GM18861 (cell line): ENCODE data around the gene KCTD21.
"Not testable (repeated sequence)": the region's sequence is repeated elsewhere in the genome, so short reads cannot be mapped to it uniquely, and the experiment has no call there.

ENCODE experiments used
- ATAC-seq: cut with Tn5 transposase; IDR thresholded peaks from one replicate; pipeline ENCODE4 v1.9.1; 2021; ENCODE audit not compliant: unreplicated experiment

Gene KCTD21

DNA sequence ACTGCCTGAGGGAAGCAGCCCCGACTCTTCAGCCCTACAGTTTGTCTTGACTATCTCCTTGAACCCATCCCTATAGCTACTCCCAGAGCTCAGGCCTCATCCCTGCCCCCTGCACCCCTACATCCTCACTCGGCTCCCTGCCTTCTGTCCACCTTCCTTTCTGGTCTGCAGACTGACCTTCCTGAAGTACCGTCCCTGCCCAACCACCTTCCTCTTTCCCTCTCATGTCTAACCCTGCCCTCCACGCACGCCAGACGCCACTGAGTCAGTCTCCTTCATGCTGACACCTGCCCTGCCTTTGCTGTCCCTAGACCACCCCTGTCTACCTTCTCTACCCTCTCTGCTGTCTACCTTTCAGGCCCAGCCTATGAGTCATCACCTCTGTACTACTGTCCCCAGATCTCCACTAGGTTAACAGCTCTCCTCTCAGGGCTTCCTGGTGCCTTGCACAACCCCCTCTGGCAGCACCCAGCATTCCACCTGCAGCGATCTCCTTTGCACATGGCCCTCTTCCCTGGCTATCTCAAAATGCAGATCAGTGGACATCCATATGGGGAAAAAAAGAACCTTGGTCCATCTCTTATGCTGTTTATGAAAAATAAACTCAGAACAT lies 8.9 kb downstream of the KCTD21 start:
- no peak for ATAC-seq

DNA sequence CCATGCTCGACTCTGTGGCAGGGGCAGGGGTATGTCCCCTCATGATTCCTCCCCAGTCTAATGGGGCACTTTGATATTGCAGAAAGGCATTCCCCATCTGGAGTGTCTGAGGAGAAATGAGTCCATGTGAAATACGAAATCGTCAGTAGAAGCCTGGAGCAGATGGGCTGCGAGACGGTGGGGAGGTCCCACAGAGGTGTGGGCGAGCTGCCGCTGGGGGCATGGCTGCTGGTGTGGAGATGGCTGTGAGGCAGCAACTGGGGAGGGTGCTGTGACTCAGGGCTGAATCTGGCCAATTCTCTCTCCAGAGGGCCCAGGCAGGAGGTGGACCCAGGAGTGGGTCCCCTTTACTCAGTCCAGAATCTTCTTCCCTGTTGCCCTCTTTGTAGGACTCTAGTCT lies 11.2 kb downstream of the KCTD21 start:
- no peak for ATAC-seq

DNA sequence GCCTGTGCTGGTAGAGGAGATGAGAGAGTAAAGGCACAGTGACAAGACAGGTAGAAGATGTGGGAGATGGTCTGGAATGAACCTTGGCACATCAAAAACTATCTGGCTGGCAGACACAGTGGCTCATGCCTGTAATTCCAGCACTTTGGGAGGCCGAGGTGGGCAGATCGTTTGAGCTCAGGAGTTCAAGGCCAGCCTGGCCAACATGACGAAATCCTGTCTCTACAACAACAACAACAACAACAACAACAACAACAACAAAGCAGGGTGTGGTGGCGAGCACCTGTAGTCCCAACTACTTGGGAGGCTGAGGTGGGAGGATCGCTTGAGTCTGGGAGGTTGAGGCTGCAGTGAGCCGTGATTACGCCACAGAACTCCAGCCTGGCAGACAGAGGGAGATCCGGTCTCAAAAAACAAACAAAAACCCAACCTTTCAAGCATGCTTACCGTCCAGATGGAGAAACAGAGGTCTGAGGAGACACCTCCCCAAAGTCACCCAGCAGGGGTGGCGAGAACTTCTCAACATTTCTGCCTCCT lies 11.8 kb downstream of the KCTD21 start:
- ATAC-seq: no peak

DNA sequence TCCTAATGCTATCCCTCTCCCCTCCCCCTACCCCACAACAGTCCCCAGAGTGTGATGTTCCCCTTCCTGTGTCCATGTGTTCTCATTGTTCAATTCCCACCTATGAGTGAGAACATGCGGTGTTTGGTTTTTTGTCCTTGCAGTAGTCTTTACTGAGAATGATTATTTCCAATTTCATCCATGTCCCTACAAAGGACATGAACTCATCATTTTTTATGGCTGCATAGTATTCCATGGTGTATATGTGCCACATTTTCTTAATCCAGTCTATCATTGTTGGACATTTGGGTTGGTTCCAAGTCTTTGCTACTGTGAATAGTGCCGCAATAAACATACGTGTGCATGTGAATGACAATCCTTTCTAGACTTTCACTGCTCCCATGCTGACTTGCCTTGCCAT lies 12.6 kb downstream of the KCTD21 start:
- not testable (repeated sequence) for ATAC-seq

DNA sequence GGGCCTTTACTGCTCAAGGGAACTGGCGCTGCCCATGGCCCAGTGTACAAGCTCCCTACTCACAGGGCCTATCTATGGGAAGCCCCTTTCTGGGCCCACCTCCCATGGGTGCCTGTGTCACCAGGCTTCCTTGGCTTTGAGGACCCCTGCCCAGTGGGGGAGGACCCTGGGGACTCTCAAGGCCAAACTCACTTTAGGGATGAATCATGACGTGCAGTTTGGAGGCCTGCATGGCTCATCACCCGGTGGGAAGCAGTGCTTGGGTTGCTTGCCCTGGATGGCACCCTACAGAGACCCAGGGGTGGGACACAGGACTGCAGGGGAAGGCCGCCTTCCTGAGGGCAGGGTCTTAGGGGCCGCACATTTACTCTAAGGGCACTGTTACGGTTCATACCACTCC lies 16.5 kb downstream of the KCTD21 start:
- no peak for ATAC-seq

DNA sequence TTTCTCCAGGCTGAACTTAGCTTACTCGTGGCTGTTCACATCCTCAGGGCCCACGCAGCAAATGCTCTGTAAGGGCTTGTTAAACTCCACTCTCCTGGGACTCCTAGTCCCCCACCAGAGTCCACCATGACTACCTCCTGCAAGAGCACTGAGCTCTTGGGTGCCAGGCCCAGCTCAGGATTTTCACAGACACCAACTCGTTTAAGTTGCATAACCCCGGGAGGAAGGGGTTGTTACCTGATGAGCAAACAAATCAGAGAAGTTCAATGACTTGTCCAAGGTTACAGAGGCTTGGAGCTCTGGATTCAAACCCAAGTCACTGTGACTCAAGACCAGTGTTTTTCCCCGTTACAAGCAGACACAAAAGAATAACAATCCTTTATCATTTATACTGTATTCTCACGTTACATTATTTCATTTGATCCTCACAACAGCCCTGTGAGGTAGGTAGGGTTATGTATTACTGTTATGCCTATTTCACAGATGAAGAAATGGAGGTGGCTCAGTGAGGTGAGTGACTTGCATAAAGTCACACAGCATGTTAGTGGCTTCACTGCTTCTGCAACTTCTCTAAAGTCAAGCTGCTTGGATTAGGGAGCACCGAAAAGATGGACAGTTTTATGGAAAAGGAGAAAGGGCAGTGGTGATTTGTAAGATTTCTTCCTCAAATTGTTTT lies 17.4 kb downstream of the KCTD21 start:
- ATAC-seq: no peak

DNA sequence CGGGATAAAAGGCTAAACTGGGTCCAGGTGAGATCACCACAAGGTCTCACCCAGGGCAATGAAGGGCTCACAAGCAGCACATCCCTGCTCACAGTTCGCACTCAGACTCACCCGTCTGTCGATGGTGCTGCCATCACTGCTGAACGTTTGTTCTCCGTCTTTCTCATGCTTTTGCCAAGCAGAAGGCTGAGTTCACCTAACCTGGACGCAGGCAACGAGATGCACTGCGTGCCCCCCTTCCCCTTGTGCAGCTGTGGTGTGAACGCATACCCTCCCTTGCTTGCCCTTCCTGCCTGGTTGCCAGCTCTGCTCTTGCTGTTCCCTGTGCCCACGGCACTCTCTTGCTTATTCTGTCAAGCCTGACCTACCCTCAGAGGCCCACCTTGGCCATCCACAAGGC lies 18.0 kb downstream of the KCTD21 start:
- no peak for ATAC-seq

DNA sequence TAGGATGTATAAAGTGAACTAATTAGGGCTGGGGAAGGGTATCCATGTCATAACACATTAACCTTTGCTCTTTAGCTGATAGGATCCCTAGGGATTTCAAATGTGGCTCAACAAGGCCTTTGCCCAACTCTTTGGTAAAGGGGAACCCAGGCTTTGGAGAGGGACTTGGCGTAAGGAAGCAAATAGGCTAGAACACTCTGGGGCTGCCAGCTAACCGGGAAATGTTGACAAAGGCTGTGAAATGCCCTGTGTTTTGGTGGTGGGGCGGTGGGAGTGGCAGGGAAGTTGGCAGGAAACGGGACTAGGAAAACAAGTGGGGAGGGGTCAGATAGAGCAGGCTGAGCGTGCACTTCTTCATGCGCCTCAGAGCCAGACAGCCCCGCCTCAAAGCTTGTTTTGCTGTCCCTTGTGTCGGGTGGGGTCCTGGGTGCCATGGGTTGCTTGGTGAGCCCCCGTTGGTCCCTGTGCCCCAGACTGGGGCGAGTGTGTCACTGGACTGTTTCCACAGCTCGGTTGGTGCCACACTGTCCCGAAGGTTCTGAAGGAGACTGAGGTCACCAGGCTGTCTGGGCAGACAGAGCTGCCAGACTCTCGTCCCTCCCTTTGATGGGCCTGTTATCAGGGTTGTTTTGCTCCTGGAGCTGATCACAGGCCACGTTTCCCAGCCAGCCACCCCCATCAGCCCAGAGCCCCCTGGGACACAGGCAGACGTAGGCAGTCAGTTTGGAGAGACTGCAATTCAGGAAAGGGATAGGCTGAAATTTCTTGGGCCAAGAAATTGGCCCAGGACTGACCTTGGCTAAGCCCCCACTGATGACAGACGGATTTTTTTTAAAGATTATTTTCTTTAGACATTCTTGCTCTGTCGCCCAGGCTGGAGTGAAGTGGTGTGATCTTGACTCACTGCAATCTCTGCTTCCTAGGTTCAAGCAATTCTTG lies 19.6 kb downstream of the KCTD21 start:
- ATAC-seq: no peak

DNA sequence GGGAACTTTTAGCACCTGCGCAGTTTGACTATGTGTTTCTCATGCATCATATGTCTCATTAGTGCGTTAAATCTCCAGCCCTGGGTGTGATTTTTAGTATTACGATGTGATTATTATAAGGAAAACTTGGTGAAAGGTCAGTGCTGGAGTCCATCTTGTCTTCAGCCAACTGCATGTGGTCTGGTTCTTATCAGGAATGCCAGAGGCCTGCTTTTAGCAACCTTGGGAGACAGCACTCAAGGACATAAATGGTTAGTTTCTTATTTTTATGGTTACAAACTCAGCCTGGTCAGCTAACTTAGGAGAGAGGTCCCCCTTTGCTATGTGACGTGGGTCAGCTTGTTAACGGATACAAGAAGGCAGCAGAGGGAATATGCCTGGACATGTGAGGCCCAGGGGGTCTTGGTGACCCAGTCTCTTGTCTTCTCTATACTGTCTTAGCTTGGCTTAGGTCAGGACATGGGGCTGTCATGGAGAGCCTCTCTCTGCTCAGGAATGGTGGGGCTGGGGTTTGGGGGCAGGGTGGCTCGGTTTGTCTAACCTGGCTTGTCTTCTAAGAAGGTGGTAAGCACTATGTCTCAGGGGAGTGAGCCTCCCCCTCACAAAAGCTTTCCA lies 21.5 kb downstream of the KCTD21 start:
- ATAC-seq: no peak

DNA sequence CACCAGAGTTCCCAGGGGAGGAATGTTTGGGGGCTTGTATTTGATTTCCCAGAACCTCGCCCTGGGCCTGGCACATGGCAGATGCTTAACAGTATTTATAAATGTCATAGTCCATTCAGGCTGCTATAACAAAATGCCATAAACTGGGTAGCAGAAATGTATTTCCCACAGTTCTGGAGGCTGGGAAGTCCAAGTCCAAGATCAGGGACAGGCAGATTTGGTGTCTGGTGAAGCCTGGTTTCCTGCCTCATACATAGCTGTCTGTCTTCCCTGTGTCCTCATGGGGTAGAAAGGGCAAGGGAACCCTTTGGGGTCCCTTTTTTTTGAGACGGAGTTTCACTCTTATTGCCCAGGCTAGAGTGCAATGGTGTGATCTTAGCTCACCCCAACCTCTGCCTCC lies 24.0 kb downstream of the KCTD21 start:
- no peak for ATAC-seq

DNA sequence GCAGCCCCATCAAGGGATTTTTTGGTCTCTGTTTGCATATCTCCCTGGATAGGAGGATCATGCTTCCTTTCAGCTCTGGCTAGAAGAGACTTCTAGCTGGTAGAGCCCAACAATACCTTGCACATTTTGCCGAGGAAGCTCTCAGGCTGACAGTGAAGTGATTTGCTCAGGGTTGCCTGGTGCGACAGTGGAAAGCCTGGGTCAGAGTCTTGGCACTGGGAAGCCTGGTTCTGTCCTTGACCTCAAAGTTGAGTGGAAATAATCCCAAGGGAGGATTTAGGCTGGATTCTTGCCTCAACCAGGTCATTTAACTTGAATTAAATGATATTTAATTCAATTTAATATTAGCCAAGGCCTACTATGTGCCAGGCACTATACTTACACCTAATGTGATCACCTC lies 24.6 kb downstream of the KCTD21 start:
- no peak for ATAC-seq

DNA sequence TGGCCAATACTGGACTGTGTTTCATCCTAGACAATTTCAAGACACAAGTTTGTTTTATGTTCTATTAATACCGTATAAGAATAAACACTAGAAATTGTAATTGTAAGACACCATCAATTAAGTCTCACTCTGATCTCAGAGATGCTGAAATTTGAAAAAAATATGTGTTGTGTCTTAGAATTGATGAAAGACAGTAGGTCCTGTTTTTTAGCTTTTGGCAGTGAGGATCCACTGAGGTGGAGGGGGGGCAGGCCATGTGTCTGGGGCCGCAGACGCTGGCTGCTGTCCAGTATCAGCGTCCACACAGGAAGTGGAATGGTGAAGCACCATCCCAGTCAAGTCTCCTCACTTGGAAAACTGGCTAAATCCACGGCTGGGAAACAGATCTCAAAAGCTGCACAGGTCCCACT lies 26.5 kb downstream of the KCTD21 start:
- no peak for ATAC-seq

DNA sequence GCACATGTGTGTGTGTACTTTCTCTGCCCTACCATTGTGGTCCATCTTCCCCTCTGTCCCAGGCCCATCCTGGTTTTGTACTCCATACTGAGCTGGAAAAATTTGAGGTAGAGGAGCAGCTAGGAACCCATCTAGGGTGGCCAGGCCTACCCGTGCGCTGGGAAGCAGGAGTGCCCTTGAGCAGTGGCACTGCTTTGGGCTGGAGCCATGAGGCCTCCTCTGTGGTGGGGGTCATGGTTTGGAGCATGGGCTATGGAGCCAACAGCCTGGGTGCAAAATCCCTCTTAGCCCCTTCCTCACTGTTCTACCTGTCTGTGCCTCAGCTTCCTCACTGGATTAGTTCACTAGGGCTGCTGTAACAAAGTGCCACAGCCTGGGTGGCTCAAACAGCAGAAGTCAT lies 27.1 kb downstream of the KCTD21 start:
- ATAC-seq: no peak

DNA sequence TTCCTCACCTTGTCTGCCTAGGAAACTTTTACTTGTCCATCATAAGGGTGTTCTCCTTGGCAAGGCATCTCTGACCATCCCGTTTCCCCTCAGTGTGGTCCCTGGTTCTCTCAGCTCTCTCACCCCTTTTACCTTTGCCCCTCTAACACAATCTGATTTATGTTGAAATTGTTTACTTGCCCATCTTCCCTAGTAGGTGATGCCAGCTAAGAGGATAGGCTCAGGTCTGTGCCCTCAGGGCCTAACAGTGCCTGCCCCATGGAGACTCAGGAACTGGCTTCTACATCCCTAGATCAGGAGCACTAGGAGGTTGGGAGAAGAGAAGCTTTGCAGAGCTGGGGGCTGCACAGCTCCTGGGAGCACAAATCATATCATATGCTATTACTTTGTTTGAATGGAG lies 27.9 kb downstream of the KCTD21 start:
- no peak for ATAC-seq

DNA sequence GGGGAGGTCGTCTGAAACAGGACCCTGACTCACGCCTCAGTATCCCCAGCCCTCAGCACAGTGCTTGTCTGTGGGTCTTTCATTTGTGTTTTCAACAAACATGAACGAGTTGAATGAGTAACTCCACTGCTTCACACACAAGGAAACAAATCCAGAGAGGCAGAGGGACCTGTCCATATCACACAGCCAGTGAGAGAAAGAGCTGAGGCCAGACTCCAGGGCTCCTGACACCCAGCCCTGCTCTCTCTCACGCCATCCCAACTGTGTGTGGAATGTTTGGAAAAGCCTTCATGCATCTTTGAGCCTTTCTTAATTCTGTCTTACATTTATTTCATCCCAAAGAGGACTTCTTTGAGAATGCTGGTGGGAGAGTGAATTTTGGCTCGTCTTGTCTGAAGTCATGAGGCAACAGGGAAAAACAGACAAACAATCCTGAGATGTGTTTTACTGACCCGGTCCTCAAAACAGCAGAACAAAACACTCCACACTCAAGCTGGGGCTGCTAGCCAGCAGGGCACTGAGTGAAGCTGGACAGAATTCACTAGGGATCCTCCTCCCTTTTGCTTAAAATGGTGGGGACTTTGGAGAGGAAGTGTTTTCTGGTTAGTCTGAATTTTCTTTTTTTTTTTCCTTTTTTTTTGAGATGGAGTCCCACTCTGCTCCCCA lies 29.3 kb downstream of the KCTD21 start:
- no peak for ATAC-seq

DNA sequence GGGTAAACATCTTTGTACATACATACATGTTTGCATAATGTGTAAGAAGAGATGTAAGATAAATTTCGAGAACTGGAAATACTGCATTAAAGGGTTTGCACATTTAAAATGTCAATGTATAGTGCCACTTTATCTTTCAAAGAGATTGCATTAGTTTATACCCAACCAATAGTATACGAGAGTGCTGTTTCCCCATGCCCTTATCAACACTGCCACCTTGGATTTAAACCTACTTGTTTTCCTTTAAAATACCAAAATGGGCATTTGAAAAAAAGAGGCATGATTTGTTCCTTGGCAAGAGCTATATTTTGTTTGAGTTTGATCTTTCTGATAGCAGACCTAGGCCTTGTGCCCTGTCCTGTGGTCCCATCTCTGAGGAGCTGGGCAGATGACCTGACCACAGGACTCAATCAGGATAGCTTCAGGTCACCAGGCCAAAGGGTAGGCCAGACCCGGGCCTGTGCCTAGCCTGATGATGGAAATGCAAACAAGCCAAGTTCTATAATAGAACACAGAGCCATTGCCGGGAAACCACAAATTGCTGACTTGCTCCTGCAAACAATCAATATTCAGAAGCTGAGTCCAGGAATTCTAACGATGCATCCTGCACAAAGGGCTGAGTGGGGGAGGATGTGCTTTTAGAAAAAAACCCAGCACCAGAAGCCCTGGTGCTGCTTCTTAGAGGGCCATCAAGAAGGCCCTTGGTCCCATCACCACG lies 32.1 kb downstream of the KCTD21 start:
- no peak for ATAC-seq

DNA sequence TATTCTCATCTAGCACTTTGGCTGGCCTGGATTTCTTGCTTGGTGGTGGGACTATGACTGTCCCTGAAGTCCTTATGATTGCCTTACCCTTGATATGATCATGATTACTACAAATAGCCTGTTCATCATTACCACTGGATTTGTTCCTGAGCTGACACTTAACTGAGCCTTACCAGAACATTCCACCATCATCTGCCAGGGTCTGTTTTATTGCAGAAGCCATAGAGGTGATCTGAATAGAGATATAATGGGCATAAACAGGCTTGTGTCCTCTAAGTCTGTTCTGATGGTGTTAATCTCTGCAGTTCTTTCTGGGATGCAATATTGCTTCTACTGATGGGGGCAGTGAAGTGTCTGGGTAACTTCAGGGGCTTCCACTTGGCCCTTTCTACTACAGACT lies 36.6 kb downstream of the KCTD21 start:
- no peak for ATAC-seq

DNA sequence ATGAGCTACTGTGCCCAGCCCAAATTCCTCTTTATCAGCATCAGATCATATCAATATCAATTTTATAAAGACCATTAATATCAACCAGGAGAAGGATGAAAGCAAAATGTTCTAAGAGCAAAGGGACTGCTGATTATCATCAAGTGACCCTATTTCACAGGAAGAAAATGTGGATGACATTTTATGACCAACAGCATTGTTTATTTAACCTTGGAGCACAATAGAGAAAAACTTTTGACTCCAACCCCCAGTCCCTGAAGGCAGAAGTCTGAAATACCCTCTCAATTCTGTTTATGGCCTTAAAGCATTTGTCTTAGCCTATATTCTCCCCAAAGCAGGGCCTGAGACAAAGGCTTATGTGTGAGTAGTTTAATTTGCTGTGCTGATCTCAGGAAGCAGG lies 37.7 kb downstream of the KCTD21 start:
- no peak for ATAC-seq

DNA sequence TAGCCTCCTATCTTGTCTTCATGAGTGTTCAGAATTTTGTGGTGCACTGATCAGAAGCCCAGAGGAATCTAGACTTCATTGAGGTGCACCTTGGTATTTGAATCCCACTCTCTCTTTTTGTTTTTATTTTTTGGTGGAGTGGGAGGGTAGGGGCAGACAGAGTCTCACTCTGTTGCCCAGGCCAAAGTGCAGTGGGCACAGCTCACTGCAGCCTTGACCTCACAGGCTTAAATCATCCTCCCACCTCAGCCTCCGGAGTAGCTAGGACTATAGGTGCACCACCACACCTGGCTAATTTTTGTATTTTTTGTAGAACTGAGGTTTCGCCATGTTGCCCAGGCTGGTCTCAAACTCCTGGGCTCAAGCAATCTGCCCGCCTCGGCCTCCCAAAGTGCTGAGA lies 38.1 kb downstream of the KCTD21 start:
- ATAC-seq: no peak

DNA sequence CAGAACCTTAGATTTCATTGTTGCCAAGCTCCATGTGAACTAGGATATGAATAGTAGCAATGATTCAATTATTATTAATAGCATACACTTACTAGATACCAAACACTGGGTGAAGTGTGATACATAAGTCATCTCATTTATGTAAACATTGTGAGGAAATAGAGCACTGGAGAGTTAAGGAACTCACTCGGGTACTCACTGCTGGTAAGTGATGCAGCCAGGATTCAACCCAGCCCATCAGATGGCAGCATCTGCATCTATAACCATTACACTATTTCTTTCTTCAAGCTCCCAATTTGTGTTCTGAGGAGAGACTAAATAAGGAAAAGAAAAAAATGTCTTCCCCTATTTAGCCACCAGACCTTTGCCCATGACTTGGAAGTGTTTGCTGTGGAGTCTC lies 38.8 kb downstream of the KCTD21 start:
- no peak for ATAC-seq
